MCF 10A (cell line): ENCODE data around the gene MISP. TPM values are rescaled to one million over a fixed set of nuclear protein-coding genes. Genes with fewer than 3 reads are reported as not detected.

Experiments
- BruUV-seq: library from RNA; stranded (reverse); fragments of 400-500 nt; replicated peaks from 2 replicates; lab custom pipeline; 2021; lab: Mats Ljungman, UMichigan
- CTCF ChIA-PET: fragments of 300-600 bp; sonication (Branson Sonifier 250); formaldehyde crosslinking; extraction: SDS; loops from one replicate; lab custom pipeline; 2021; ENCODE audit warnings: antibody characterized with exemption, inconsistent platforms; lab: Yijun Ruan, JAX
- POLR2A ChIA-PET: fragments of 300-600, 350-650 bp; sonication (Branson Sonifier 250); formaldehyde crosslinking; extraction: SDS; loops from one replicate; lab custom pipeline; 2020; ENCODE audit warnings: antibody characterized with exemption, inconsistent platforms; lab: Yijun Ruan, JAX
- DNase-seq: peaks from one replicate; pipeline ENCODE4 v3.0.0-alpha.2; 2018; ENCODE audit not compliant: unreplicated experiment
- H3K27ac Mint-ChIP-seq: one replicate; pipeline ENCODE4 v1.8.0; 2022; ENCODE audit warnings: mild to moderate bottlenecking, low read depth, mixed read lengths; ENCODE audit not compliant: unreplicated experiment
- H3K27me3 Mint-ChIP-seq: one replicate; pipeline ENCODE4 v1.8.0; 2022; ENCODE audit warnings: mixed read lengths; ENCODE audit not compliant: insufficient read depth, unreplicated experiment
- H3K36me3 Mint-ChIP-seq: one replicate; pipeline ENCODE4 v1.8.0; 2022; ENCODE audit warnings: mild to moderate bottlenecking, moderate library complexity, mixed read lengths; ENCODE audit not compliant: insufficient read depth, unreplicated experiment
- H3K4me1 Mint-ChIP-seq: one replicate; pipeline ENCODE4 v1.8.0; 2022; ENCODE audit warnings: mixed read lengths; ENCODE audit not compliant: insufficient read depth, unreplicated experiment
- H3K4me3 Mint-ChIP-seq: one replicate; pipeline ENCODE4 v1.8.0; 2022; ENCODE audit warnings: mild to moderate bottlenecking, moderate library complexity, mixed read lengths; ENCODE audit not compliant: unreplicated experiment
- H3K9me3 Mint-ChIP-seq: one replicate; pipeline ENCODE4 v1.8.0; 2022; ENCODE audit warnings: mixed read lengths; ENCODE audit not compliant: unreplicated experiment
- CTCF ChIP-seq: fragments of 200-600 bp; IDR thresholded peaks from one replicate; pipeline ENCODE4 v1.8.0; 2022; ENCODE audit warnings: antibody characterized with exemption, mild to moderate bottlenecking; ENCODE audit not compliant: unreplicated experiment
- intact Hi-C: fragments of 100-400 bp; cut with micrococcal nuclease; formaldehyde crosslinking; loops from 2 replicates; pipeline ENCODE4 v1.14.1; 2022
- total RNA-seq: library from RNA; stranded (reverse); gene quantifications from 2 replicates; pipeline ENCODE4 v1.2.3, GENCODE V29; 2022

Gene MISP
- total RNA-seq, 1 experiment from 2014 or later = 33.7 TPM

GRCh38 chr19:734716-735115 lies 16.2 kb upstream of the MISP start:
- BruUV-seq = no TSS peak
- POLR2A ChIA-PET = interaction anchor here (0.7 to 1.8 kb wide), 4 partner anchors 59 to 359 kb away, joined by 3 to 7 read pairs (median 4); partner anchors contain the start of gene RNF126
- intact Hi-C loops = loop anchor here (1.0 to 5.0 kb wide), 2 partner anchors 69 to 147 kb away; partner anchors contain the start of gene HCN2
- CTCF ChIA-PET = interaction anchor here (0.6 to 1.9 kb wide), 11 partner anchors 17 to 71 kb away, joined by 3 to 7 read pairs (median 4); partner anchors contain the start of gene RNF126
- TF ChIP-seq CTCF = no peak
- Mint-ChIP-seq H3K36me3 (no peaks in the 10 kb centered on the region), H3K4me3 (no peak overlapping the region), H3K9me3 (no peaks in the 10 kb centered on the region), H3K27me3 (no peaks in the 10 kb centered on the region), H3K27ac (no peak overlapping the region), H3K4me1 (peaks cover 5% of the 10 kb centered on the region)
- no peak for DNase-seq

- peaks cover 4% of the 10 kb centered on the region for H3K36me3 Mint-ChIP-seq
- POLR2A ChIA-PET = no interaction called here
- intact Hi-C loops = no loop called here
- no peak for DNase-seq
- H3K27ac Mint-ChIP-seq = no peak overlapping the region
- CTCF ChIA-PET = interaction anchor here (0.7 kb wide), 1 partner anchor 20 kb away, joined by 5 read pairs; no protein-coding TSS in a partner anchor
- H3K27me3 Mint-ChIP-seq = no peaks in the 10 kb centered on the region
- peaks cover 5% of the 10 kb centered on the region for H3K4me1 Mint-ChIP-seq
- no peak for TF ChIP-seq CTCF
- no TSS peak for BruUV-seq
- no peaks in the 10 kb centered on the region for H3K9me3 Mint-ChIP-seq
- H3K4me3 Mint-ChIP-seq = no peak overlapping the region
Measured at GRCh38 chr19:736125-736524, 14.8 kb upstream of the MISP start.

- CTCF ChIA-PET = interaction anchor here (0.6 to 1.1 kb wide), 3 partner anchors 9 to 53 kb away, joined by 3 read pairs; no protein-coding TSS in a partner anchor
Measured at GRCh38 chr19:737591-738093, 13.3 kb upstream of the MISP start.

More at GRCh38 chr19:737591-738093, 13.3 kb upstream of the MISP start:
- peaks cover 6% of the 10 kb centered on the region for H3K36me3 Mint-ChIP-seq
- peaks cover 5% of the 10 kb centered on the region for H3K4me1 Mint-ChIP-seq
- no TSS peak for BruUV-seq
- H3K27me3 Mint-ChIP-seq = no peaks in the 10 kb centered on the region
- TF ChIP-seq CTCF = peak; percentile 52
- intact Hi-C loops = no loop called here
- no peak overlapping the region for H3K4me3 Mint-ChIP-seq
- H3K9me3 Mint-ChIP-seq = no peaks in the 10 kb centered on the region
- DNase-seq = peak; percentile 47
- POLR2A ChIA-PET = interaction anchor here (0.5 to 1.3 kb wide), 5 partner anchors 15 to 206 kb away, joined by 3 to 4 read pairs (median 3); no protein-coding TSS in a partner anchor
- H3K27ac Mint-ChIP-seq = no peak overlapping the region
